GM10266 (cell line): ENCODE results near the gene KIF1A.

Source experiments
- DNase-seq: peaks from one replicate; pipeline ENCODE4 v3.0.0; 2012; ENCODE audit errors: extremely low spot score
- TF ChIP-seq, protein P1 (sequence below): IDR thresholded peaks from 2 replicates; pipeline ENCODE4 v1.5.1; 2012; ENCODE audit warnings: mild to moderate bottlenecking, low read depth; ENCODE audit not compliant: control insufficient read depth, insufficient read depth; ENCODE audit errors: missing control alignments

The KIF1A gene, protein sequence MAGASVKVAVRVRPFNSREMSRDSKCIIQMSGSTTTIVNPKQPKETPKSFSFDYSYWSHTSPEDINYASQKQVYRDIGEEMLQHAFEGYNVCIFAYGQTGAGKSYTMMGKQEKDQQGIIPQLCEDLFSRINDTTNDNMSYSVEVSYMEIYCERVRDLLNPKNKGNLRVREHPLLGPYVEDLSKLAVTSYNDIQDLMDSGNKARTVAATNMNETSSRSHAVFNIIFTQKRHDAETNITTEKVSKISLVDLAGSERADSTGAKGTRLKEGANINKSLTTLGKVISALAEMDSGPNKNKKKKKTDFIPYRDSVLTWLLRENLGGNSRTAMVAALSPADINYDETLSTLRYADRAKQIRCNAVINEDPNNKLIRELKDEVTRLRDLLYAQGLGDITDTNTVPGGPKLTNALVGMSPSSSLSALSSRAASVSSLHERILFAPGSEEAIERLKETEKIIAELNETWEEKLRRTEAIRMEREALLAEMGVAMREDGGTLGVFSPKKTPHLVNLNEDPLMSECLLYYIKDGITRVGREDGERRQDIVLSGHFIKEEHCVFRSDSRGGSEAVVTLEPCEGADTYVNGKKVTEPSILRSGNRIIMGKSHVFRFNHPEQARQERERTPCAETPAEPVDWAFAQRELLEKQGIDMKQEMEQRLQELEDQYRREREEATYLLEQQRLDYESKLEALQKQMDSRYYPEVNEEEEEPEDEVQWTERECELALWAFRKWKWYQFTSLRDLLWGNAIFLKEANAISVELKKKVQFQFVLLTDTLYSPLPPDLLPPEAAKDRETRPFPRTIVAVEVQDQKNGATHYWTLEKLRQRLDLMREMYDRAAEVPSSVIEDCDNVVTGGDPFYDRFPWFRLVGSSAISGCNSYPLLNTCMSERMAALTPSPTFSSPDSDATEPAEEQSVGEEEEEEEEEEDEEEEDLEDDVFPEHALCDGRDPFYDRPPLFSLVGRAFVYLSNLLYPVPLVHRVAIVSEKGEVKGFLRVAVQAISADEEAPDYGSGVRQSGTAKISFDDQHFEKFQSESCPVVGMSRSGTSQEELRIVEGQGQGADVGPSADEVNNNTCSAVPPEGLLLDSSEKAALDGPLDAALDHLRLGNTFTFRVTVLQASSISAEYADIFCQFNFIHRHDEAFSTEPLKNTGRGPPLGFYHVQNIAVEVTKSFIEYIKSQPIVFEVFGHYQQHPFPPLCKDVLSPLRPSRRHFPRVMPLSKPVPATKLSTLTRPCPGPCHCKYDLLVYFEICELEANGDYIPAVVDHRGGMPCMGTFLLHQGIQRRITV (N-terminal part only)

DNA sequence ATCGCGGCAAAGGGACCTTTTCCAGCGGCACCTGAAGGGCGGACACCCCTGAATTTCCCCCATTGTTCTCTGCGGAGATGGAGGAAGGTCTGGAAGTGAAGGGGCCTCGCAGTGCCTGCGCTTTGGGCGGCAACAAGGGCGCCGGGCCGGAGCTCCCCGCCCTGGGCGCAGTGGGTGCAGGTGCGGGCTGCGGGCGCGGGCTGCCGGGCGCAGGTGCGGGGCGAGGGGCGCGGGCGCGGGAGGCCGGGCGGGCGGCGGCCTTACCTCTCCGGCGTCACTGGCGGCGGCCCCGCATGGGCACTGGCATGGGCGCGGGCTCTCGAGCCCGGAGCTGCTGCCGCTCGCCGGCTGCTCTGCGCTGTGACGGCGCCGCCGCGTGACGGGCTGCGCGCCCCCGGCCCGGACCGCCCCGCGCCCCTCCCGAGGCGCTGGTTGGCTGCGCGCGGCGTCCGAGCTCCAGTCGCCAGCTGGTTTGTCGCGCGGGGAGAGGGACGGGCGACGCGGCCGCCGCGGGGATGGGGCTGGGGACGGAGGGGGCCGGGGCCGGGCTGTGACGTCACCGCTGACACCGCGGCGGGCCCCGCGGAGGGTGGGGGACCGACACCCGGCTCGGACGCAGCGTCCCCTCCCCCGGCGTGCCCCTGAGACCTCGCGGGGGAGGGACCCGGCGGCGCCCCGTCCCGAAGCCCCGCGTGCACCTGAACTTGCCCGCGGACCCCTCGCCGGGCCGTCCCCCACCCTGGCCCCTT lies at the start of gene KIF1A:
Gene KIF1A (minus strand): TSS at position 362 of the 749 bp plus-strand sequence. CDS start 22,467 bp downstream, outside the sequence.
- TF ChIP-seq, protein P1, sequence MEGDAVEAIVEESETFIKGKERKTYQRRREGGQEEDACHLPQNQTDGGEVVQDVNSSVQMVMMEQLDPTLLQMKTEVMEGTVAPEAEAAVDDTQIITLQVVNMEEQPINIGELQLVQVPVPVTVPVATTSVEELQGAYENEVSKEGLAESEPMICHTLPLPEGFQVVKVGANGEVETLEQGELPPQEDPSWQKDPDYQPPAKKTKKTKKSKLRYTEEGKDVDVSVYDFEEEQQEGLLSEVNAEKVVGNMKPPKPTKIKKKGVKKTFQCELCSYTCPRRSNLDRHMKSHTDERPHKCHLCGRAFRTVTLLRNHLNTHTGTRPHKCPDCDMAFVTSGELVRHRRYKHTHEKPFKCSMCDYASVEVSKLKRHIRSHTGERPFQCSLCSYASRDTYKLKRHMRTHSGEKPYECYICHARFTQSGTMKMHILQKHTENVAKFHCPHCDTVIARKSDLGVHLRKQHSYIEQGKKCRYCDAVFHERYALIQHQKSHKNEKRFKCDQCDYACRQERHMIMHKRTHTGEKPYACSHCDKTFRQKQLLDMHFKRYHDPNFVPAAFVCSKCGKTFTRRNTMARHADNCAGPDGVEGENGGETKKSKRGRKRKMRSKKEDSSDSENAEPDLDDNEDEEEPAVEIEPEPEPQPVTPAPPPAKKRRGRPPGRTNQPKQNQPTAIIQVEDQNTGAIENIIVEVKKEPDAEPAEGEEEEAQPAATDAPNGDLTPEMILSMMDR: no peak
- DNase-seq: no peak

DNA sequence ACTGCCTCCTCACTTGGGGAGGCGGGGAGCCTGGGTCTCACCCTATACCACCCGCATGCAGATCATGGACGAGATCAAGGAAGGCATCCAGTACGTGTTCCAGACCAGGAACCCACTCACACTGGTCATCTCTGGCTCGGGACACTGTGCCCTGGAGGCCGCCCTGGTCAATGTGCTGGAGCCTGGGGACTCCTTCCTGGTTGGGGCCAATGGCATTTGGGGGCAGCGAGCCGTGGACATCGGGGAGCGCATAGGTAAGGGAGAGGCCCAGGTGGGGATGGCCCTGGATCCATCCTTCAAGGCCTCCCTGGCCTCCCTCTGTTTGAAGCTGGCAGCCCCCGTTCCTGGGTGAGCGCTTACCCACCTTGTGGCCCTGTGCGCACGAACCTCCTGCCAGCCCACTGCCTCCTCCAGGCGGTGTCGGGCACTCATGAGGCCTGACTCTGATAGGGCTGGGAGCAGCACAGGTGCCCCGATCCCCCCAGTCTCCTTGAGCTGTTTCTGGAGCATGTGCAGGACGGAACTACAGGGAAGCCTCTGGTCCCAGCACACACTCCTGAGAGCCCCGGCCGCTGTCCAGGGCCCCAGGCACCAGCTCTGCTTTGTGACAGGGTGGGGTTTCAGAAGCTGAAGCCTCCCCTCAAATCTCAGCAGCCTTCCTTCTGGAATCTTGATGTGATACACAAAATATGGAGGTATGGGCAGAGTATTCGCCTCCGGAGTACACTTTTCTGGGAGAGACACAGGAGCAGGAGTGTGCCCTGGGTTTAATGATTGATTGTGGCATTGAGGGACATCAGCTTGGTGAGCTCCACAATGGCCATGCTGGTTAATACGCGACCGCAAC lies 49.3 kb upstream of the KIF1A start:
- DNase-seq: no peak
- TF ChIP-seq, protein P1: no peak

DNA sequence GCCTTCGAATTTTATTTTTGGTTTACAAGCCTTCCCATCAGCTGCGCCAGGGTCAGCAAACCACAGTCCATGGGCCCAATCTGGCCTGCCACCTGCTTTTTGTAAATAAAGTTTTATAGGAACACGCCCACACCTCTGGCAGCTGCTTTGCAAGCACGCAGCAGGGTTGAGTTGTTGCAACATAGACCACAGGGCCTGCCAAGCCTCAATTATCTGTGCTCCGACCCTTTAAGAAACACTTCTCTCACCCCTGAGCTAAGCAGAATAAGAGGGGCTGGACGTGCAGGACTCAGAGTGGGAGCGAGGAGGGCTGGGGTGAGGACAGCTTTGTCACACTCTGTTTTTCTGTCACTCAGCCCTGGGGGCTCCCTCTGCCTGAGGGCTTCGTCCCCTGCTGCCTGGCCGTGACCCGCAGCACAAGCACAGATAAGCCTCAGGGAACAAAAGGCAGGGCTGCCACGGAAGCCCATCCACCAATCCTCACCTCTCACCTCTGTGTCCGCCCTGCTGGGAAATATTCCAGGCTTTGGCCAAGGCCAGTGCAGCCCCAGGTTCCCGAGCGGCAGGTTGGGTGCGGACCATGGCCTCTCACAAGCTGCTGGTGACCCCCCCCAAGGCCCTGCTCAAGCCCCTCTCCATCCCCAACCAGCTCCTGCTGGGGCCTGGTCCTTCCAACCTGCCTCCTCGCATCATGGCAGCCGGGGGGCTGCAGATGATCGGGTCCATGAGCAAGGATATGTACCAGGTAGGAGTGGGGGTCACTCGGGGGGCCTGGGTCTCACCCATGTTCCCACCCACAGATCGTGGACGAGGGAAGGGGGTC lies 48.5 kb upstream of the KIF1A start, which contains the start of gene AGXT:
Gene AGXT (plus strand): TSS at position 539 of the 823 bp plus-strand sequence. CDS start 42 bp downstream, at position 581.
- TF ChIP-seq, protein P1: no peak
- DNase-seq: no peak

DNA sequence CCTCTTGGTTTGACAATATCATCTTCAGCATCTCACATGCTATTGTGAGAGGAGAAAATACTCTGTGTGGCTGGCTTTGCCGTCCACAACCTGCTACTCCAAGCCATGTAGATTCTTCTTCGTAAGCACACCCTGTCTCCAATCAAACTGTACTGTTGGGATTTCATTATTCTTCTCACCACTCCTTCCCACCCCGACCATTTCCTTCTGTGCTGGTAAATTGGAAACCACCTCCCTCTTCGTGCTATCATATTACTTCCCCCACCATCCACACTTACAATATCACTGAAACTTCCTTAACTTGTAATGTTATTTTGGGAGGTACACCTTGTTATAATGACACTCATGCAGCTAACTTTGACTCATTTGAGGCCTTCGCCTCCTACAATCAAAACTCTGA lies 45.4 kb upstream of the KIF1A start:
- DNase-seq: no peak
- TF ChIP-seq, protein P1: no peak

DNA sequence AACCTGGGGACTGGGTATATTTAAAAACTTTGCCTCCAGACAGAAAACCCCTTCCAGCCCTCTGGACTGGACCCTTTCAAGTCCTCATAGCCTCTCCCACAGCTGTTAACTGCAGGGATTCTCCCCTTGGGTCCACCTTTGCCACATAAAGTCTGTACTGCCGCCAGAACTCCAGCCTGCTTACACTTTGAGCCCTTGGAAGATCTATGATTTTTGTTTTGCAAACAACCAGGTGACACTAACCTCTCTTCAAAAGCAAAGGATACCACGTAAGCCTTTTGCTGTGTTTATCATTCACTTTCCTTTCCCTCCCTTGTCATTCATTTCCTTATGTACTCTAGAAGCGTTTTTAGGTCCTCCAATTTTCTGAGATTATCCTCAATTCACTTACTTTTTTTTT lies 44.5 kb upstream of the KIF1A start:
- TF ChIP-seq, protein P1: no peak
- no peak for DNase-seq
